ENCODE results near the gene GPRASP3. TPM values are rescaled to one million over a fixed set of nuclear protein-coding genes. Genes with fewer than 3 reads are reported as not detected.

GPRASP3 gene
- total and polyA plus RNA-seq, 2 donors (not counting 3 experiments of a cell fraction or from before 2014, with no cell fraction given): 4.0 to 7.2 TPM

DNA sequence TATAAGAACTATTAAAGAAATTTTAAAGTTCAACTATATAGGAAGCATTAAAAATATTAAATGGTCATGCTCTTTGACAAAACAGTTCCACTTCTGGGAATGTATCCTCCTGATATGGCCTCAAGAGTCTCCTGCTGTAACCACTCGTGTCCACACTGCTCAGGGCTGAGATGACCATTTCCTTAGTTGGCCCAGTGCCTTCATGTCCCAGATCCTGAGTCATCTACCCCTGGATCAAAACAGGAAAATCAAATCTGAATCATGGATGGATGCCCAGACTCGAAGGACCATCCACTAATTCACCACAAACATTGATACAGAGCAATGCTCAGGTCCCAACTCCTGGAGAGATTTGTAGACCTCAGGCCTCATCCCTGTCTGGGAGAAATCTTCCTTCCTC, 44.7 kb downstream of the GPRASP3 start:
- FAIRE-seq: peak; percentile 99
- H3K27ac ChIP-seq (ENCODE audit: insufficient read depth, low read depth, low read length): peak overlapping the region; percentile 78
- POLR2A ChIA-PET: no interaction called here
- no peaks in the 10 kb centered on the region for H3K9me3 ChIP-seq (replicated peaks; ENCODE audit: control insufficient read depth, insufficient read depth, low read length)
- peaks cover 37% of the 10 kb centered on the region for H3K4me1 ChIP-seq (ENCODE audit: control insufficient read depth, extremely low read depth, insufficient read depth, low read length)
- intact Hi-C loops (cut with micrococcal nuclease): loop anchor here (1.0 to 5.0 kb wide), 6 partner anchors 19 to 1392 kb away; partner anchors contain the start of genes GPRASP1, GPRASP3, SLC25A53 and TMSB15A
- peak; percentile 95 for DNase-seq (ENCODE audit: low read depth, low spot score)
- H3K4me2 ChIP-seq (ENCODE audit: insufficient read depth, low read length): peak overlapping the region; percentile 44
- H4K20me1 ChIP-seq (replicated peaks; ENCODE audit: control insufficient read depth, extremely low read depth, insufficient read depth, low read length): no peaks in the 10 kb centered on the region
- TF ChIP-seq POLR2A (IDR thresholded peaks at IDR 0.05; ENCODE audit: low read depth, low read length): no peak
- TF ChIP-seq FOS (IDR thresholded peaks at IDR 0.05; ENCODE audit: borderline replicate concordance, insufficient read depth, low read length): peak; percentile 66
- peak; percentile 42 for TF ChIP-seq POLR2AphosphoS5 (IDR thresholded peaks at IDR 0.05; ENCODE audit: insufficient read depth, low read depth, low read length)
- TF ChIP-seq, protein P1, sequence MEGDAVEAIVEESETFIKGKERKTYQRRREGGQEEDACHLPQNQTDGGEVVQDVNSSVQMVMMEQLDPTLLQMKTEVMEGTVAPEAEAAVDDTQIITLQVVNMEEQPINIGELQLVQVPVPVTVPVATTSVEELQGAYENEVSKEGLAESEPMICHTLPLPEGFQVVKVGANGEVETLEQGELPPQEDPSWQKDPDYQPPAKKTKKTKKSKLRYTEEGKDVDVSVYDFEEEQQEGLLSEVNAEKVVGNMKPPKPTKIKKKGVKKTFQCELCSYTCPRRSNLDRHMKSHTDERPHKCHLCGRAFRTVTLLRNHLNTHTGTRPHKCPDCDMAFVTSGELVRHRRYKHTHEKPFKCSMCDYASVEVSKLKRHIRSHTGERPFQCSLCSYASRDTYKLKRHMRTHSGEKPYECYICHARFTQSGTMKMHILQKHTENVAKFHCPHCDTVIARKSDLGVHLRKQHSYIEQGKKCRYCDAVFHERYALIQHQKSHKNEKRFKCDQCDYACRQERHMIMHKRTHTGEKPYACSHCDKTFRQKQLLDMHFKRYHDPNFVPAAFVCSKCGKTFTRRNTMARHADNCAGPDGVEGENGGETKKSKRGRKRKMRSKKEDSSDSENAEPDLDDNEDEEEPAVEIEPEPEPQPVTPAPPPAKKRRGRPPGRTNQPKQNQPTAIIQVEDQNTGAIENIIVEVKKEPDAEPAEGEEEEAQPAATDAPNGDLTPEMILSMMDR (IDR thresholded peaks at IDR 0.05; ENCODE audit: extremely low read depth in 1 of 2, insufficient read depth in 1 of 2, low read depth in 1 of 2, low read length in 2 of 2): no peak
- no peak for TF ChIP-seq MYC (IDR thresholded peaks at IDR 0.05; ENCODE audit: low read depth, low read length)
- peak; percentile 56 for TF ChIP-seq JUN (IDR thresholded peaks at IDR 0.05; ENCODE audit: borderline replicate concordance, insufficient read depth, insufficient read length, low read depth)
- dilution Hi-C loops (cut with MboI; ENCODE audit: extremely low pct_ligation_motif_present, low sequenced_read_pairs): no loop called here
- no peaks in the 10 kb centered on the region for H3K27me3 ChIP-seq (ENCODE audit: control insufficient read depth in 2 of 2, insufficient read depth in 2 of 2, low read length in 2 of 2)
- H2AFZ ChIP-seq (ENCODE audit: low read depth, low read length): no peak overlapping the region
- no TSS peak for BruUV-seq (replicated peaks)
- no peaks in the 10 kb centered on the region for H3K36me3 ChIP-seq (ENCODE audit: control insufficient read depth in 2 of 2, extremely low read depth in 1 of 2, insufficient read depth in 2 of 2, low read length in 2 of 2)
- H3K4me3 ChIP-seq (replicated peaks in 1 of 3; ENCODE audit: insufficient read depth in 1 of 3, low read depth in 1 of 3, low read length in 3 of 3): no peak overlapping the region
- H3K79me2 ChIP-seq (ENCODE audit: control insufficient read depth, insufficient read depth, low read length): peaks cover 8% of the 10 kb centered on the region
- H3K9me1 ChIP-seq (replicated peaks; ENCODE audit: control insufficient read depth, extremely low read depth, insufficient read depth, low read length): no peaks in the 10 kb centered on the region
- peak overlapping the region; percentile 39 for H3K9ac ChIP-seq (replicated peaks; ENCODE audit: extremely low read depth, insufficient read depth, low read length)
- CTCF ChIA-PET: no interaction called here

DNA sequence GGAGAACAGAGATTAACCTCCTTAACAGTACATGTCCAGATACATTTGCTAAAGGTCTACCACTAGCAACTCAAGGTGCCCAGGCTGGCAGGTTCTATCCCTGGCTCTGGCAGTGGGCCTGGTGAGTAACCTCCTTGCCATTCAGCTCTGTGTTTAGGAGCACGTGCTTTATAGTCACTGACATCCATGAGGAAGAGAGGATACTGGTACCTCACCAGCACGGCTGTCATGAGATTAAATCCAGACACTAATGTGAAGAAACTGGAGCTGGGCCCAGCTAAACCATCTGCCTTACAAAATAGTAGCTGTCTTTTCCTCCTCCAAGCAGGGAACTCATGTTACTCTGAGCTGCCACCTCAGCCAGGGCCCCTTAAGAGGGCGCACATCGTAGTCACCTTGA, 45.3 kb downstream of the GPRASP3 start:
- Histone ChIP-seq H3K9ac (replicated peaks; ENCODE audit: extremely low read depth, insufficient read depth, low read length) (peak overlapping the region; percentile 39), H3K9me3 (replicated peaks; ENCODE audit: control insufficient read depth, insufficient read depth, low read length) (no peaks in the 10 kb centered on the region), H4K20me1 (replicated peaks; ENCODE audit: control insufficient read depth, extremely low read depth, insufficient read depth, low read length) (no peaks in the 10 kb centered on the region), H3K27me3 (ENCODE audit: control insufficient read depth in 2 of 2, insufficient read depth in 2 of 2, low read length in 2 of 2) (no peaks in the 10 kb centered on the region), H3K4me2 (ENCODE audit: insufficient read depth, low read length) (peak overlapping the region; percentile 44), H3K4me1 (ENCODE audit: control insufficient read depth, extremely low read depth, insufficient read depth, low read length) (peaks cover 37% of the 10 kb centered on the region), H2AFZ (ENCODE audit: low read depth, low read length) (no peak overlapping the region), H3K27ac (ENCODE audit: insufficient read depth, low read depth, low read length) (peak overlapping the region; percentile 78), H3K36me3 (ENCODE audit: control insufficient read depth in 2 of 2, extremely low read depth in 1 of 2, insufficient read depth in 2 of 2, low read length in 2 of 2) (no peaks in the 10 kb centered on the region), H3K79me2 (ENCODE audit: control insufficient read depth, insufficient read depth, low read length) (peaks cover 9% of the 10 kb centered on the region), H3K4me3 (replicated peaks in 1 of 3; ENCODE audit: insufficient read depth in 1 of 3, low read depth in 1 of 3, low read length in 3 of 3) (no peak overlapping the region), H3K9me1 (replicated peaks; ENCODE audit: control insufficient read depth, extremely low read depth, insufficient read depth, low read length) (no peaks in the 10 kb centered on the region)
- dilution Hi-C loops (cut with MboI; ENCODE audit: extremely low pct_ligation_motif_present, low sequenced_read_pairs) (no loop called here), intact Hi-C loops (cut with micrococcal nuclease) (loop anchor here (1.0 to 5.0 kb wide), 6 partner anchors 20 to 1391 kb away; partner anchors contain the start of genes GPRASP1, GPRASP3, SLC25A53 and TMSB15A)
- TF ChIP-seq POLR2A (IDR thresholded peaks at IDR 0.05; ENCODE audit: low read depth, low read length): no peak
- TF ChIP-seq, protein P2, sequence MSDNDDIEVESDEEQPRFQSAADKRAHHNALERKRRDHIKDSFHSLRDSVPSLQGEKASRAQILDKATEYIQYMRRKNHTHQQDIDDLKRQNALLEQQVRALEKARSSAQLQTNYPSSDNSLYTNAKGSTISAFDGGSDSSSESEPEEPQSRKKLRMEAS (IDR thresholded peaks at IDR 0.05; ENCODE audit: insufficient read depth, insufficient read length): peak; percentile 86
- POLR2A ChIA-PET: no interaction called here
- BruUV-seq (replicated peaks): no TSS peak
- FAIRE-seq: peak; percentile 76
- DNase-seq (ENCODE audit: low read depth, low spot score): peak; percentile 60
- CTCF ChIA-PET: no interaction called here
